Measurements from ENCODE around the gene LRMDA.

DNA sequence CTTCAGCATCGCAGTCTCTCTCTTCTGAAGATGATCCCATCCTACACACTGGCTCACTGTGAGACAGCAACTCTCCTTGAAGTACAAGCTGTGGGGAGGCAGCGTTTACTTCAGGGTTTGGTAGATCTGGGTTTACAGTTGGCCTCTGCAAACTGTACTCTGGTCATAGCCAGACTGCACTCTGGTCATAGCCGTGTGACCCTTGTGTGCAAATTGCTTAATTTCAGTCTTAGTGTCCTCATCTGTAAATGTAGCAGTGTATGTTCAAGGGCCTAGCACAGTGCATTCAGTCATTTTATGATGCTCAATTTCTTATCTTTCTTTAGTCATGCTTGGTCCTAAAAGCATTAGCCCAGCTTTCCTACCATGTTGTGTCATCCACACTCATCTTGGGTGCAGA lies 188.2 kb downstream of the LRMDA start:
- TF ChIP-seq, protein P1, sequence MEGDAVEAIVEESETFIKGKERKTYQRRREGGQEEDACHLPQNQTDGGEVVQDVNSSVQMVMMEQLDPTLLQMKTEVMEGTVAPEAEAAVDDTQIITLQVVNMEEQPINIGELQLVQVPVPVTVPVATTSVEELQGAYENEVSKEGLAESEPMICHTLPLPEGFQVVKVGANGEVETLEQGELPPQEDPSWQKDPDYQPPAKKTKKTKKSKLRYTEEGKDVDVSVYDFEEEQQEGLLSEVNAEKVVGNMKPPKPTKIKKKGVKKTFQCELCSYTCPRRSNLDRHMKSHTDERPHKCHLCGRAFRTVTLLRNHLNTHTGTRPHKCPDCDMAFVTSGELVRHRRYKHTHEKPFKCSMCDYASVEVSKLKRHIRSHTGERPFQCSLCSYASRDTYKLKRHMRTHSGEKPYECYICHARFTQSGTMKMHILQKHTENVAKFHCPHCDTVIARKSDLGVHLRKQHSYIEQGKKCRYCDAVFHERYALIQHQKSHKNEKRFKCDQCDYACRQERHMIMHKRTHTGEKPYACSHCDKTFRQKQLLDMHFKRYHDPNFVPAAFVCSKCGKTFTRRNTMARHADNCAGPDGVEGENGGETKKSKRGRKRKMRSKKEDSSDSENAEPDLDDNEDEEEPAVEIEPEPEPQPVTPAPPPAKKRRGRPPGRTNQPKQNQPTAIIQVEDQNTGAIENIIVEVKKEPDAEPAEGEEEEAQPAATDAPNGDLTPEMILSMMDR (IDR thresholded peaks at IDR 0.05): no peak
- TF ChIP-seq POLR2AphosphoS5 (IDR thresholded peaks at IDR 0.05) (no peak), EP300 (IDR thresholded peaks at IDR 0.05; ENCODE audit: low read depth) (no peak)

All from transverse colon (tissue), 4 donors.